ENCODE results near the gene ARIH2. TPM values are rescaled to one million over a fixed set of nuclear protein-coding genes. Genes with fewer than 3 reads are reported as not detected.

Gene ARIH2
- total RNA-seq, 1 experiment from 2014 or later, result 100 TPM

DNA sequence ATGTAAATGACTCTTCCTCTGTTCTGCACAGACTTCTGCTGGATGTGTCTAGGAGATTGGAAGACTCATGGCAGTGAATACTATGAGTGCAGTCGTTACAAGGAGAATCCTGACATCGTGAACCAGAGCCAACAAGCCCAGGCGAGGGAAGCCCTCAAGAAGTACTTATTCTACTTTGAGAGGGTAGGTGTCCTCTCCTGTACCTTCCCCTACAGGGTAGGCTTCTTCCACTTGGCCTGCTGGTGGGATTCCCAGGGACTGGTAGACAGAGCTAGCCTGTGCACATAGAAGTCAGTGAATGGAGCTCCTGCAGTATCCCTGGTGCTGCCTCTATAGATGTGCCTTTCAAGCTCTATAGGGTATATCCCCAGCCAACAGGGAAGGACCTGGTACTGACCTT, 60.8 kb downstream of the ARIH2 start:
- Histone ChIP-seq H3K4me1 (no peaks in the 10 kb centered on the region), H3K4me3 (no peak overlapping the region), H3K27ac (no peak overlapping the region), H3K36me3 (peaks cover 45% of the 10 kb centered on the region), H3K27me3 (no peaks in the 10 kb centered on the region), H3K9me3 (replicated peaks) (no peaks in the 10 kb centered on the region)
- DNase-seq, result no peak

GRCh38 chr3:48980295-48980694, 61.7 kb downstream of the ARIH2 start:
- H3K27me3 ChIP-seq, result no peaks in the 10 kb centered on the region
- peaks cover 40% of the 10 kb centered on the region for H3K36me3 ChIP-seq
- H3K9me3 ChIP-seq (replicated peaks), result no peaks in the 10 kb centered on the region
- H3K4me3 ChIP-seq, result no peak overlapping the region
- H3K27ac ChIP-seq, result no peak overlapping the region
- DNase-seq, result no peak
- no peaks in the 10 kb centered on the region for H3K4me1 ChIP-seq

- Histone ChIP-seq H3K4me3 (no peak overlapping the region), H3K4me1 (no peaks in the 10 kb centered on the region), H3K27me3 (no peaks in the 10 kb centered on the region), H3K27ac (no peak overlapping the region), H3K9me3 (replicated peaks) (no peaks in the 10 kb centered on the region), H3K36me3 (peaks cover 32% of the 10 kb centered on the region)
- DNase-seq, result no peak
Measured at GRCh38 chr3:48982016-48982415, 63.4 kb downstream of the ARIH2 start.

DNA sequence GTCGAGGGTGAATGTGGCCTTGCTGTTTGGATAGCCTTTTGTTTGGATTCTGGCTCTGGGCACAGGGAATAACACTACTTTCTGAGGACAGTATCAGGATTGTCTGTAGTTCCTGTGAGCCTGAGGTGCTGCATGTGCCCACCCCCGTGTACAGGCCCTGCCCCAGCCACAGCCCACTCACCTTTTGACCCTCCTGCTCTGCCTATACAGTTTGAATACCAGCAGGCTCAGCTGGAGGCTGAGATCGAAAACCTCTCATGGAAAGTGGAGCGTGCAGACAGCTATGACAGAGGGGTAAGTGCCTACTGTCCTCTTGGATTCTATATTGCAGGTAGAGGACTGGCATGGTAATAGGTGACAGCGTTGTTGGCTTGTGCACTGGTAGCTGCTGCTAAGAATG, 64.0 kb downstream of the ARIH2 start:
- Histone ChIP-seq H3K4me1 (no peaks in the 10 kb centered on the region), H3K27me3 (no peaks in the 10 kb centered on the region), H3K36me3 (peaks cover 29% of the 10 kb centered on the region), H3K9me3 (replicated peaks) (no peaks in the 10 kb centered on the region), H3K4me3 (no peak overlapping the region), H3K27ac (no peak overlapping the region)
- no peak for DNase-seq

DNA sequence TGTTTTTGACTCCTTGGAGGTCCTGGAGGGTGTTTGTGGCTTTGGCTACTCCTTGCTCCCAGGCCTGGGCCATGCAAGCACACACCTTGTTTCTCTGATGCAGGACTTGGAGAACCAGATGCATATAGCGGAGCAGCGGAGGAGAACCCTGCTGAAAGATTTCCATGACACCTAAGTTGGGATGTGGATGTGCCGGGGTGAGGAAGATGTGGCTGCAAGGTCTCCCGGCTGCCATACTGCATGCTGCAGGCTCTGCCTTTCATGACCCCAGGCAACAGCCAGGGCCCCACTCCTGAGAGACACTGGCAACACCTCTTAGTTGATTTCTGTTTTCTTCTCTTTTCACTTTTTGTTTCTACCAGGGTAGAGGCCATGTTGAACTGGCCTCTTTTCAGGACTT, 64.5 kb downstream of the ARIH2 start:
- Histone ChIP-seq H3K27ac (no peak overlapping the region), H3K4me3 (no peak overlapping the region), H3K36me3 (peaks cover 26% of the 10 kb centered on the region), H3K4me1 (no peaks in the 10 kb centered on the region), H3K9me3 (replicated peaks) (no peaks in the 10 kb centered on the region), H3K27me3 (no peaks in the 10 kb centered on the region)
- no peak for DNase-seq

- no peaks in the 10 kb centered on the region for H3K4me1 ChIP-seq
- DNase-seq, result no peak
- no peak overlapping the region for H3K27ac ChIP-seq
- no peak overlapping the region for H3K4me3 ChIP-seq
- H3K27me3 ChIP-seq, result no peaks in the 10 kb centered on the region
- no peaks in the 10 kb centered on the region for H3K9me3 ChIP-seq (replicated peaks)
- peaks cover 23% of the 10 kb centered on the region for H3K36me3 ChIP-seq
Measured at GRCh38 chr3:48984663-48985062, 66.0 kb downstream of the ARIH2 start.

DNA sequence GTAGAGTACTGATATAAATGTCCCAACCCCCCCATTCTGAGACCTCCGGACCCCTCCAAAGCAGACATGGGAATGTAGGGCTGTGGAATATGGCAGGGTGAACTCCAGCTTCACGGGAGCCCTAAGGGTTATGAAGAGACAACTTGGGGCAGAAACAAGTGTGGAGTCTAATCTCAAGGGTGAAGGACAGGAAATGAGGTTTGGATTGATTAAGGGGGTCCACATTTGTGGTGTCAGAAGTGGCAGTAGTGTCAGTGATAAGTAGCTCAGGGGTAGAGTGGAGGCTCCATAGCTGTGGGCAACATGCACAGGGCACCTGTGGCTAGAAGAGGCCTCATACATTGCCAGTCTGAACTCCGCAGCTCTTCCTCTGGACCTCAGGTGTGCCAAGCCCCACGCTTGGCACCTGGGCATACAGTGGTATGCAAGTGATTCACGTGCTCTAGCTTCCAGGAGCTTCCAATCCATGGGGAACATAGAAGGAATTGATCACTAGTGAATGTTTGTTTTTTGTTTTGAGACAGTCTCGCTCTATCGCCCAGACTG, 67.3 kb downstream of the ARIH2 start:
- no peak for DNase-seq
- no peaks in the 10 kb centered on the region for H3K9me3 ChIP-seq (replicated peaks)
- H3K4me1 ChIP-seq, result no peaks in the 10 kb centered on the region
- no peak overlapping the region for H3K4me3 ChIP-seq
- H3K27ac ChIP-seq, result no peak overlapping the region
- peaks cover 13% of the 10 kb centered on the region for H3K36me3 ChIP-seq
- no peaks in the 10 kb centered on the region for H3K27me3 ChIP-seq

GRCh38 chr3:48989126-48989795, 70.6 kb downstream of the ARIH2 start:
- no peak for DNase-seq
- H3K36me3 ChIP-seq, result peaks cover 5% of the 10 kb centered on the region
- no peaks in the 10 kb centered on the region for H3K9me3 ChIP-seq (replicated peaks)
- no peak overlapping the region for H3K27ac ChIP-seq
- H3K27me3 ChIP-seq, result no peaks in the 10 kb centered on the region
- no peaks in the 10 kb centered on the region for H3K4me1 ChIP-seq
- no peak overlapping the region for H3K4me3 ChIP-seq

- DNase-seq, result no peak
- Histone ChIP-seq H3K4me1 (no peaks in the 10 kb centered on the region), H3K27me3 (no peaks in the 10 kb centered on the region), H3K27ac (no peak within 1 kb of the TSS), H3K9me3 (replicated peaks) (no peaks in the 10 kb centered on the region), H3K36me3 (no peaks in the 10 kb centered on the region), H3K4me3 (no peak within 1 kb of the TSS)
Measured at GRCh38 chr3:48989796-48990635, 71.4 kb downstream of the ARIH2 start, which contains the start of gene P4HTM. Gene P4HTM, plus strand, starts transcription at chr3:48990241. Its CDS starts 16 bp downstream, at chr3:48990257.

GRCh38 chr3:48990636-48991469, 72.2 kb downstream of the ARIH2 start:
- Histone ChIP-seq H3K4me3 (no peak overlapping the region), H3K27ac (no peak overlapping the region), H3K9me3 (replicated peaks) (no peaks in the 10 kb centered on the region), H3K27me3 (no peaks in the 10 kb centered on the region), H3K4me1 (no peaks in the 10 kb centered on the region), H3K36me3 (no peaks in the 10 kb centered on the region)
- DNase-seq, result no peak

GRCh38 chr3:48991851-48992545, 73.4 kb downstream of the ARIH2 start:
- no peaks in the 10 kb centered on the region for H3K27me3 ChIP-seq
- H3K27ac ChIP-seq, result no peak overlapping the region
- H3K4me3 ChIP-seq, result no peak overlapping the region
- H3K4me1 ChIP-seq, result no peaks in the 10 kb centered on the region
- H3K36me3 ChIP-seq, result no peaks in the 10 kb centered on the region
- H3K9me3 ChIP-seq (replicated peaks), result no peaks in the 10 kb centered on the region
- no peak for DNase-seq

DNA sequence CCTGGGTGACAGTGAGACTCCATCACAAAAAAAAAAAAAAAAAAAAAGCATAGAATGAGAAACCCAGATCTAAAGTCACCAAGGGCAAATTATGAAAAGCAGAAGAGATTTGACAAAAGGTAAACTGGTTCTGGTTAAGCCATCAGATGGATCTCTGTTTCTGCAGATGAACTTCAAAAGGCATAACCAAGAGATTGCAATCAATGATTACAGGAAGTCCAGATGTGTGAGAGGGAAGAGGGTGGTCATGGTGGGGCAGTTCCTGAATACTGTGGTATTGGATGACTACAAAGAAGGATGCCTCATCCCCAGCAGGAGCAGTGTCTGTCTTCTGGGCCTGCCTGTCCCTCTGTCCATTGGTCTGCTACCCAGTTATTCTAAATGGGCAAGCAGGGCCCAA, 75.2 kb downstream of the ARIH2 start:
- Histone ChIP-seq H3K27ac (no peak overlapping the region), H3K4me1 (no peaks in the 10 kb centered on the region), H3K4me3 (no peak overlapping the region), H3K27me3 (no peaks in the 10 kb centered on the region), H3K36me3 (no peaks in the 10 kb centered on the region), H3K9me3 (replicated peaks) (no peaks in the 10 kb centered on the region)
- DNase-seq, result no peak

DNA sequence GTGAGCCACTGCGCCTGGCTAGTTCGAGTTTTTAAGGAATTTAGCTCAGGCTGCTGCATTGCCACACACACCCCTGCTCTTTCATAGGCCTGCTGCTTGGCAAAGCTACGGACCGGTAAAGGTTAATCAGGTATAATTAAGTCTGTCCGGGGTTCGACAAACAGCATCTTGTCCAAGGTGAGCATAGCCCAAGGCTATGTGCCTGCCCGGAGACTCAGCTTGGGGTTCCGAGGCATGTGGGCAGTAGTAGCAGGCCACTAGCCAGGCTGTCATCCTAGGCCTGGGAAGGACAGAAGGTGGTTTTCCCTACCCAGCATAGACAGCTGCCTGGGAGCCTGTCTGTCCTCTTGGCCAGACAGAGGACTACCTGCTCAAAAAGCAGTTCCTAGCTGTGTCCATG, 78.0 kb downstream of the ARIH2 start:
- no peak overlapping the region for H3K27ac ChIP-seq
- H3K36me3 ChIP-seq, result no peaks in the 10 kb centered on the region
- DNase-seq, result no peak
- no peak overlapping the region for H3K4me3 ChIP-seq
- no peaks in the 10 kb centered on the region for H3K4me1 ChIP-seq
- no peaks in the 10 kb centered on the region for H3K27me3 ChIP-seq
- no peaks in the 10 kb centered on the region for H3K9me3 ChIP-seq (replicated peaks)

- H3K36me3 ChIP-seq, result no peaks in the 10 kb centered on the region
- no peaks in the 10 kb centered on the region for H3K9me3 ChIP-seq (replicated peaks)
- no peak overlapping the region for H3K4me3 ChIP-seq
- no peaks in the 10 kb centered on the region for H3K4me1 ChIP-seq
- no peak overlapping the region for H3K27ac ChIP-seq
- no peaks in the 10 kb centered on the region for H3K27me3 ChIP-seq
- DNase-seq, result no peak
Measured at GRCh38 chr3:48997102-48997635, 78.5 kb downstream of the ARIH2 start.

Measured in SJCRH30 (cell line).